Natural killer cell treated with Interleukin-12 subunit alpha and Interleukin-12 subunit beta and Interleukin-15 and Interleukin-18, amount 100 ng/mL, for 72 hours (primary cell): ENCODE data around the gene PDHA2. TPM values are rescaled to one million over a fixed set of nuclear protein-coding genes. Genes with fewer than 3 reads are reported as not detected.
"Not testable (repeated sequence)": the region's sequence is repeated elsewhere in the genome, so short reads cannot be mapped to it uniquely, and the experiment has no call there.

Experiments
- ATAC-seq, 2 donors: fragments of 150-1000 bp; cut with Tn5 transposase in 1 of 2; sonication (Bioruptor Pico), chemical (Tn5 transposase) in 1 of 2; 2 replicates each; pipeline ENCODE4 v1.10.0; 2021
- DNase-seq: peaks from one replicate; pipeline ENCODE4 v3.0.0; 2022; ENCODE audit warnings: low spot score
- H3K27ac Mint-ChIP-seq, 2 donors: 1 replicate in 1 of 2; 2 replicates in 1 of 2; pipeline ENCODE4 v1.8.0; 2022; ENCODE audit warnings: mixed read lengths in 2 of 2, mild to moderate bottlenecking in 1 of 2, moderate library complexity in 1 of 2
- H3K27me3 Mint-ChIP-seq, 2 donors: 1 replicate in 1 of 2; 2 replicates in 1 of 2; pipeline ENCODE4 v1.8.0; 2022; ENCODE audit warnings: mixed read lengths in 2 of 2
- H3K36me3 Mint-ChIP-seq: one replicate; pipeline ENCODE4 v1.8.0; 2022; ENCODE audit warnings: mixed read lengths
- H3K4me1 Mint-ChIP-seq, 2 donors: 1 replicate in 1 of 2; 2 replicates in 1 of 2; pipeline ENCODE4 v1.8.0; 2022; ENCODE audit warnings: low read depth in 2 of 2, mixed read lengths in 2 of 2, mild to moderate bottlenecking in 1 of 2
- H3K4me3 Mint-ChIP-seq: one replicate; pipeline ENCODE4 v1.8.0; 2022; ENCODE audit warnings: mixed read lengths
- H3K9me3 Mint-ChIP-seq: 2 replicates; pipeline ENCODE4 v1.8.0; 2022; ENCODE audit warnings: mixed read lengths
- total RNA-seq, 2 donors: library from RNA; stranded (reverse); gene quantifications; one replicate each; pipeline ENCODE4 v1.2.3, GENCODE V29; 2022

The PDHA2 gene
- total RNA-seq: not detected

DNA sequence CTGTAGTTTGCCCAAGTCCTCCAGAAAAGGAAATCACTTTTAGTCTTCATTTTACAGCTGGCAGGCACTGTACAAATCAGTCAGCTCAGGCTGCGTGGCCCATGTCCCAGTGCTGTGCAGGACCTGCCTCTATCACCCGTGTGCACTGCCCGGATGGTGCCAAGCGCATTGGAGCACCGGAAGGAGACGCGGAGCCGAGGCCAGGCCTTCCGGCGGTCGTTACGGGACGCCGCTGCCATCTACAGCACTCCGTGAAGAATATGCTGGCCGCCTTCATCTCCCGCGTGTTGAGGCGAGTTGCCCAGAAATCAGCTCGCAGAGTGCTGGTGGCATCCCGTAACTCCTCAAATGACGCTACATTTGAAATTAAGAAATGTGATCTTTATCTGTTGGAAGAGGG lies at the start of gene PDHA2:
Gene PDHA2 (plus strand): TSS at position 203 of the 400 bp plus-strand sequence. CDS start 58 bp downstream, at position 261.
- Mint-ChIP-seq H3K27ac (no peak within 1 kb of the TSS), H3K36me3 (no peaks in the 10 kb centered on the region), H3K4me1 (no peaks in the 10 kb centered on the region), H3K4me3 (no peak within 1 kb of the TSS), H3K9me3 (peaks cover 3% of the 10 kb centered on the region), H3K27me3 (no peaks in the 10 kb centered on the region)
- DNase-seq (no peak), ATAC-seq (no peak)

DNA sequence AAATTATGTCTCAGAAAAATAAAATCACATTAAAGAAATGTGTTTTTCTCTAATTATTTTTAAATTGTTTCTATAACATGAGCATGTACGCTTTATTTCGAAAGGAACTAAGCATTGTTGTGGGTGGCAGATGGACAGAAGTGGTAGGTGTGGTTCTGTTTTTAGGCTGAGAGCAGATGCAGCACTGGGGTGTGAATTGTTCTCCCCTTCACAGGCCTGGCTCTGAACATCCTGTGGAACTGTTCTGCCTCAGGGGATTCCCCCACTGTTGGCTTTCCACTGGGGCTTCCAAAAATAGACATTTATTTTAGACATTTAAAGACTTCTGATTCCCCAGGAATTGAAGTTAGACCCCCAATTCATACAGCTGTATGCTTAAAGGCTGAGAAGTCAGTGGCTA lies 41.9 kb upstream of the PDHA2 start:
- ATAC-seq (peak; percentile 58 to 79), DNase-seq (no peak)
- H3K36me3 Mint-ChIP-seq: no peaks in the 10 kb centered on the region
- H3K27ac Mint-ChIP-seq: no peak overlapping the region
- no peaks in the 10 kb centered on the region for H3K4me1 Mint-ChIP-seq
- no peak overlapping the region for H3K4me3 Mint-ChIP-seq
- H3K27me3 Mint-ChIP-seq: no peaks in the 10 kb centered on the region
- H3K9me3 Mint-ChIP-seq: peaks cover 4% of the 10 kb centered on the region

DNA sequence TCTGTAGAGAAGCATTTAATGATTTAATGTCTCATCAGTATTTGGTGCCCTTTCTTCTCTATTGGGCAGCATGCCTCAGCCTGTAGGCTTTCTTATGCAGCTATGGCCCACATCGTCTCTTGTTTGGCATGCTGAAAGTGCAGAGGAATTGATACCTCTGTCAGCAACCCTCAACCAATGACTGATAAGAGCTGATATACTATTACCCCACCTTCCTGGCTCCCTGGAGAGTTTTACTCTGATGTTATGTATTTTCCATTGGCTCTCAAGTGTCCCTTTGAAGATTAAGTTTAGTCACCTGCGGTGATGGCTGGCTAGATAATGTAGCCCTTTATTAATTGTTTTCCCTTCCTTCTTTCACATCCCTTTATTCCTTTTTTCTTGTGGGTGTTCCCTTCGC lies 41.2 kb upstream of the PDHA2 start:
- DNase-seq: no peak
- H3K4me3 Mint-ChIP-seq: no peak overlapping the region
- no peaks in the 10 kb centered on the region for H3K36me3 Mint-ChIP-seq
- H3K9me3 Mint-ChIP-seq: peaks cover 4% of the 10 kb centered on the region
- H3K4me1 Mint-ChIP-seq: no peaks in the 10 kb centered on the region
- H3K27ac Mint-ChIP-seq: no peak overlapping the region
- ATAC-seq: no peak
- H3K27me3 Mint-ChIP-seq: no peaks in the 10 kb centered on the region

- Mint-ChIP-seq H3K9me3 (peaks cover 3% of the 10 kb centered on the region), H3K4me3 (no peak overlapping the region), H3K36me3 (no peaks in the 10 kb centered on the region), H3K4me1 (no peaks in the 10 kb centered on the region), H3K27ac (no peak overlapping the region), H3K27me3 (no peaks in the 10 kb centered on the region)
- ATAC-seq (no peak), DNase-seq (no peak)
These were observed 18.0 kb upstream of the PDHA2 start for GRCh38 chr4:95821867-95822266.

- H3K9me3 Mint-ChIP-seq: no peaks in the 10 kb centered on the region
- H3K27me3 Mint-ChIP-seq: no peaks in the 10 kb centered on the region
- no peak overlapping the region for H3K27ac Mint-ChIP-seq
- DNase-seq (no peak), ATAC-seq (no peak)
- peaks cover 4% of the 10 kb centered on the region for H3K36me3 Mint-ChIP-seq
- H3K4me1 Mint-ChIP-seq: no peaks in the 10 kb centered on the region
- H3K4me3 Mint-ChIP-seq: no peak overlapping the region
These were observed 14.3 kb upstream of the PDHA2 start for GRCh38 chr4:95825546-95825945.

- H3K4me3 Mint-ChIP-seq: no peak overlapping the region
- no peak overlapping the region for H3K27ac Mint-ChIP-seq
- H3K4me1 Mint-ChIP-seq: no peaks in the 10 kb centered on the region
- peaks cover 4% of the 10 kb centered on the region for H3K36me3 Mint-ChIP-seq
- H3K9me3 Mint-ChIP-seq: peaks cover 5% of the 10 kb centered on the region
- DNase-seq (no peak), ATAC-seq (no peak)
- no peaks in the 10 kb centered on the region for H3K27me3 Mint-ChIP-seq
These were observed 9.2 kb upstream of the PDHA2 start for GRCh38 chr4:95830651-95831050.

- Mint-ChIP-seq H3K27ac (no peak overlapping the region), H3K4me1 (no peaks in the 10 kb centered on the region), H3K27me3 (no peaks in the 10 kb centered on the region), H3K9me3 (peaks cover 5% of the 10 kb centered on the region), H3K36me3 (peaks cover 4% of the 10 kb centered on the region), H3K4me3 (no peak overlapping the region)
- DNase-seq (no peak), ATAC-seq (no peak)
These were observed 8.7 kb upstream of the PDHA2 start for GRCh38 chr4:95831166-95831565.

- Mint-ChIP-seq H3K27ac (no peak overlapping the region), H3K27me3 (no peaks in the 10 kb centered on the region), H3K4me1 (no peaks in the 10 kb centered on the region), H3K9me3 (peaks cover 5% of the 10 kb centered on the region), H3K4me3 (no peak overlapping the region), H3K36me3 (peaks cover 4% of the 10 kb centered on the region)
- ATAC-seq (no peak), DNase-seq (no peak)
These were observed 6.1 kb upstream of the PDHA2 start for GRCh38 chr4:95833711-95834194.

- ATAC-seq (no peak), DNase-seq (no peak)
- H3K4me1 Mint-ChIP-seq: no peaks in the 10 kb centered on the region
- no peak overlapping the region for H3K4me3 Mint-ChIP-seq
- H3K27me3 Mint-ChIP-seq: no peaks in the 10 kb centered on the region
- no peaks in the 10 kb centered on the region for H3K36me3 Mint-ChIP-seq
- no peak overlapping the region for H3K27ac Mint-ChIP-seq
- H3K9me3 Mint-ChIP-seq: peaks cover 5% of the 10 kb centered on the region
These were observed 4.2 kb upstream of the PDHA2 start for GRCh38 chr4:95835672-95836071.

GRCh38 chr4:95838192-95838591 lies 1.7 kb upstream of the PDHA2 start:
- H3K4me3 Mint-ChIP-seq: no peak overlapping the region
- DNase-seq (no peak), ATAC-seq (no peak)
- no peaks in the 10 kb centered on the region for H3K4me1 Mint-ChIP-seq
- H3K36me3 Mint-ChIP-seq: no peaks in the 10 kb centered on the region
- peaks cover 8% of the 10 kb centered on the region for H3K9me3 Mint-ChIP-seq
- no peaks in the 10 kb centered on the region for H3K27me3 Mint-ChIP-seq
- no peak overlapping the region for H3K27ac Mint-ChIP-seq

DNA sequence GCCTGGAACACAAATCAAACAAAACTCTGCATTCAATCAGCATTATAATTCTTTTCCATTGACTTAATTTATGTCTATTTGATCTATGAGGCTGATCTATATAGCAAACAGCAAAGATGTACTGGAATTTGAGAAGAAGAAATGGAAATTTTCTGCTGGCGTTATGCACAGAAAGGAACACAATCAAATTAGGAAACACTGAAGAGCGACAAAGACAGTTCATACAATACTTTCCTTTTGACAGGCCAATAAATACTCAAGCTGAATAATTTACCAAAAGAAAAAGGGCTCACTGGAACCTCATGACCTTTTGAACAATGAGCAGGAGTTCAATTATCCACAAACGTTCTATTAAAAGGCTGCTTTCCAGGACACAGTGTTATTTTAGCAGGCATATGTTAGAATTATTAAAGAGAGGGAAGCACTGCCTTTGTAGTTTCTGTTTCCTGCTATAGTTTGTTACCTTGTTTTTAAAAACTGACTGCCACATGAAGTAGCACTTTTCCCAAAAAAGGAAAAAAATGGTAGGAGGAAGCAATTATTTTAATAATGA lies 8.1 kb downstream of the PDHA2 start:
- H3K36me3 Mint-ChIP-seq: no peaks in the 10 kb centered on the region
- H3K4me1 Mint-ChIP-seq: no peaks in the 10 kb centered on the region
- ATAC-seq (no peak), DNase-seq (no peak)
- H3K9me3 Mint-ChIP-seq: peaks cover 3% of the 10 kb centered on the region
- H3K27me3 Mint-ChIP-seq: no peaks in the 10 kb centered on the region
- H3K27ac Mint-ChIP-seq: no peak overlapping the region
- no peak overlapping the region for H3K4me3 Mint-ChIP-seq

DNA sequence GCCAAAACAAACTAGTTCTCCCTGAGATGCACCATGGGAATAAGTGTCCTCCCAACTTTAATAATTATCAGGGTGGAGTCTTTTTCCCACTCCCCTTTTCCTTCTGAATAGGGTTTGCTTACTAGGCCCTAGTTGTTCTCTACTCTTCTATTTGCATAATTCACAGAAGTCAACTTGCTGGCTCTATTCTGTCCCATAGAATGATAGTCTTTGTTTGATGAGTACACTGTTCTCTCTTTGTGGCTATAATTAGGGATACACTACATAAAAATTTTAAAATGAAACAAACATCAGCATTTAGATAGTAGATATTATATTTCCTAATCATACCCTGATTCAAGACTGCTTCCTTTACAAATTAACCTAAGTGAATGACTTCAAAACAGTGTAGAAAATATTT lies 10.3 kb downstream of the PDHA2 start:
- Mint-ChIP-seq H3K36me3 (no peaks in the 10 kb centered on the region), H3K4me3 (no peak overlapping the region), H3K9me3 (peaks cover 3% of the 10 kb centered on the region), H3K4me1 (no peaks in the 10 kb centered on the region), H3K27me3 (no peaks in the 10 kb centered on the region), H3K27ac (no peak overlapping the region)
- no peak for DNase-seq
- ATAC-seq: no peak

DNA sequence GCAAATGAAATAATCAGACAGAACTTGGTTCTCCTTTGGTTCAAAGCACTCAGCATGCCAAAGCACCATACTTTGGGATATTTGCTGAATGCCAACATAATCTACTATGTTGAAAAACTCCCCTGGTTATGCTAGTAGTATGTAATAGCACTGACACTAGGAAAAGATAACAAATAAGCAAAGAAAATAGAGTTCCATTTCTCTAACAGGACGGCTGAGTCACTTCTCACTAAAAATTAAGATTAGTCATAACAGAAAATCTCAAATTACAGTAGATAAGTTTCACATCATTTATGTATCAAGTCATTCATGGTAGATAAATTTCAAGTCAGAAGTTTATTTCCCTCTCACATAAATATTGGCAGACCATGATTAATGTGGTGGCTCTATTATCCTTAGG lies 17.9 kb downstream of the PDHA2 start:
- Mint-ChIP-seq H3K4me3 (no peak overlapping the region), H3K36me3 (no peaks in the 10 kb centered on the region), H3K27ac (no peak overlapping the region), H3K27me3 (no peaks in the 10 kb centered on the region), H3K4me1 (no peaks in the 10 kb centered on the region), H3K9me3 (no peaks in the 10 kb centered on the region)
- ATAC-seq (no peak), DNase-seq (no peak)

DNA sequence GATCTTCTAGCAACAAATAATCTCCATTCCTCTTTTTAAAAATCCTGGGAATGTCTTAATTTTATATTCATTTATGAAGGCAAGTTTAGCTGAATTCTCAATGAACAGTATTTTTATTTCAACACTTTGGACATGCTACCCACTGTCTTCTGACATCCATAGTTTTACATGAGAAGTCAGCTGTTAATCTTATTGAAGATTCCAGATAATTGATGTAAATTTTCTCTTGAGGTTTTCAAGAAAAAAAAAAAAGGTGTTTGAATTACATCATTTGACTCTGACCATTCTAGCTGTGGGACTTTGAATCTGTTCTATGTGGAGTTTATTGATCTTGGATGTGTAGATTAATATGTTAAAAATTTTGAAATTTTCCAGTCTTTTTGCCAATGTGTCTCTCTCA lies 28.0 kb downstream of the PDHA2 start:
- H3K27me3 Mint-ChIP-seq: no peaks in the 10 kb centered on the region
- no peaks in the 10 kb centered on the region for H3K4me1 Mint-ChIP-seq
- peaks cover 12% of the 10 kb centered on the region for H3K36me3 Mint-ChIP-seq
- peaks cover 12% of the 10 kb centered on the region for H3K9me3 Mint-ChIP-seq
- H3K27ac Mint-ChIP-seq: no peak overlapping the region
- DNase-seq (no peak), ATAC-seq (no peak)
- no peak overlapping the region for H3K4me3 Mint-ChIP-seq

GRCh38 chr4:95869414-95869813 lies 29.5 kb downstream of the PDHA2 start:
- not testable (repeated sequence) for DNase-seq

More at GRCh38 chr4:95869414-95869813, 29.5 kb downstream of the PDHA2 start:
- not testable (repeated sequence) for H3K4me3 Mint-ChIP-seq, ATAC-seq, H3K4me1 Mint-ChIP-seq, H3K27me3 Mint-ChIP-seq, H3K27ac Mint-ChIP-seq
- peaks cover 12% of the 10 kb centered on the region for H3K36me3 Mint-ChIP-seq
- H3K9me3 Mint-ChIP-seq: peaks cover 12% of the 10 kb centered on the region
